ENCODE results near the gene SLC7A9.

DNA sequence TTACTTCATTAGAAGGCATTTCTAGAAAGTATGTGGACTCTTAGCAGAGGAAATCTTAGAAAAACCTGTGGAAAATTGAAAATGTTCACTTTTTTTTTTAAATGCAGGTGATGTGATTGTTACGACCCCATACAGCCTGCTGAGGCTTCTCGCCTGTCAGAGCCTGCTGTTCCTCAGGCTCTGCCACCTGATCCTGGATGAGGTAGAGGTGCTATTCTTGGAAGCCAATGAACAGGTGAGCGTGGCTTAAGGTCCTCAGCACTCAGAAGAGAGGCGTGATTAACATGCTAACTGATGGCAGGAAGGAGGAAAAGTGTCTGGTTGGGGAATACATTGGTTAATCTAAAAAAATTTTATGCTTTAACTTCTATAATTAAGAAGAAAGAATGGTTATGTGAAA is 71.4 kb downstream of the SLC7A9 start:
- TF ChIP-seq, protein P1, sequence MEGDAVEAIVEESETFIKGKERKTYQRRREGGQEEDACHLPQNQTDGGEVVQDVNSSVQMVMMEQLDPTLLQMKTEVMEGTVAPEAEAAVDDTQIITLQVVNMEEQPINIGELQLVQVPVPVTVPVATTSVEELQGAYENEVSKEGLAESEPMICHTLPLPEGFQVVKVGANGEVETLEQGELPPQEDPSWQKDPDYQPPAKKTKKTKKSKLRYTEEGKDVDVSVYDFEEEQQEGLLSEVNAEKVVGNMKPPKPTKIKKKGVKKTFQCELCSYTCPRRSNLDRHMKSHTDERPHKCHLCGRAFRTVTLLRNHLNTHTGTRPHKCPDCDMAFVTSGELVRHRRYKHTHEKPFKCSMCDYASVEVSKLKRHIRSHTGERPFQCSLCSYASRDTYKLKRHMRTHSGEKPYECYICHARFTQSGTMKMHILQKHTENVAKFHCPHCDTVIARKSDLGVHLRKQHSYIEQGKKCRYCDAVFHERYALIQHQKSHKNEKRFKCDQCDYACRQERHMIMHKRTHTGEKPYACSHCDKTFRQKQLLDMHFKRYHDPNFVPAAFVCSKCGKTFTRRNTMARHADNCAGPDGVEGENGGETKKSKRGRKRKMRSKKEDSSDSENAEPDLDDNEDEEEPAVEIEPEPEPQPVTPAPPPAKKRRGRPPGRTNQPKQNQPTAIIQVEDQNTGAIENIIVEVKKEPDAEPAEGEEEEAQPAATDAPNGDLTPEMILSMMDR (IDR thresholded peaks at IDR 0.05; ENCODE audit: low read depth, low read length), result no peak
- TF ChIP-seq EZH2phosphoT487 (IDR thresholded peaks at IDR 0.05; ENCODE audit: low read depth), result no peak

Measured in OCI-LY3 (cell line).